GM10248 (cell line): ENCODE data around the gene MGLL.

Source experiments
- CTCF ChIA-PET: fragments of 300-600 bp; sonication (Branson Sonifier 250); formaldehyde crosslinking; extraction: SDS; loops from one replicate; lab custom pipeline; 2021; ENCODE audit warnings: antibody characterized with exemption; lab: Yijun Ruan, JAX
- POLR2A ChIA-PET: fragments of 350-650 bp; sonication (Branson Sonifier 250); formaldehyde crosslinking; extraction: SDS; loops from one replicate; lab custom pipeline; 2020; ENCODE audit warnings: antibody characterized with exemption; lab: Yijun Ruan, JAX
- DNase-seq: peaks from one replicate; pipeline ENCODE4 v3.0.0; 2012; ENCODE audit errors: extremely low spot score
- TF ChIP-seq, protein P1 (sequence below): IDR thresholded peaks from 2 replicates; pipeline ENCODE4 v1.5.1; 2012; ENCODE audit warnings: mild to moderate bottlenecking, low read depth; ENCODE audit errors: extremely low read depth, missing control alignments, control extremely low read depth

Gene MGLL

DNA sequence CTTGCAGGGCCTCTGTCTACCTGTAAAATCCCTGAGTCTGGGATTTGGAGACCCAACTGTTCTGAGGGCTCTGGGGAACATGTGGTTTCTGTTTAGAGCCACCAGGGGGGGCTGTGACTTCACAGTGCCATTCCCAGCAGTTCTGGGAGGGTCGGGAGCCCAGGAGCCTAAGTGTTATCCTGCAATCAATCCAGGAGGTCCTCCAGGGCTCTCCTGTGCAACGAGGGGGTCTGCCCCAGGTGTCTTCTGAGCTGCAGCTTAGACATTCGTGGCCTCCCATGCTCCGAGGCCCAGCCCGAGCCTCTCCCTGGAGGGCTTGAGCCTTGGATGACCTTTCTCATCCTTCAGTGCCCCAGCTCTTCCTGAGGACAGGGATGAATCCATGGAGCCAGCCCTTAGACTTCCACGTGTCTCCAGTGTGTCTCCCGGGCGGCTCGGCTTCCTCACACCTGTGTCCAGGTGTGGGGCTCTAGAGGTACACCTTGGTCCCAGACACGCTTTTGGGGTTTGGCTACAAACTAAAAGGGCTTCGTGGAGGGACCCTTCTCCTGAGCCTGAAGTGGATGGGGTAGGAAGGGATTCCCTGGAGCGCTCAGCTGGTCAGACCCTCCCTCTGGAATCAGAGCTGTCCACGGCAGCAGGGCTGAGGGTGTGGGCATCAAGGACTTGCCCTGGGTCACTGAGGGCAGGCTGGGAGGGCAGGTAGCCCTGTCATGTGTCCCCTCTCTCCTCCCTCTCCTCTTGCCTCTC, 169.9 kb downstream of the MGLL start:
- ChIA-PET POLR2A (no interaction called here), CTCF (interaction anchor here (0.9 to 3.1 kb wide), 20 partner anchors 9 to 381 kb away, joined by 3 to 21 read pairs (median 5); partner anchors contain the start of genes MCM2, PODXL2 and TPRA1)
- TF ChIP-seq, protein P1, sequence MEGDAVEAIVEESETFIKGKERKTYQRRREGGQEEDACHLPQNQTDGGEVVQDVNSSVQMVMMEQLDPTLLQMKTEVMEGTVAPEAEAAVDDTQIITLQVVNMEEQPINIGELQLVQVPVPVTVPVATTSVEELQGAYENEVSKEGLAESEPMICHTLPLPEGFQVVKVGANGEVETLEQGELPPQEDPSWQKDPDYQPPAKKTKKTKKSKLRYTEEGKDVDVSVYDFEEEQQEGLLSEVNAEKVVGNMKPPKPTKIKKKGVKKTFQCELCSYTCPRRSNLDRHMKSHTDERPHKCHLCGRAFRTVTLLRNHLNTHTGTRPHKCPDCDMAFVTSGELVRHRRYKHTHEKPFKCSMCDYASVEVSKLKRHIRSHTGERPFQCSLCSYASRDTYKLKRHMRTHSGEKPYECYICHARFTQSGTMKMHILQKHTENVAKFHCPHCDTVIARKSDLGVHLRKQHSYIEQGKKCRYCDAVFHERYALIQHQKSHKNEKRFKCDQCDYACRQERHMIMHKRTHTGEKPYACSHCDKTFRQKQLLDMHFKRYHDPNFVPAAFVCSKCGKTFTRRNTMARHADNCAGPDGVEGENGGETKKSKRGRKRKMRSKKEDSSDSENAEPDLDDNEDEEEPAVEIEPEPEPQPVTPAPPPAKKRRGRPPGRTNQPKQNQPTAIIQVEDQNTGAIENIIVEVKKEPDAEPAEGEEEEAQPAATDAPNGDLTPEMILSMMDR = peak; percentile 80
- DNase-seq = peak; percentile 77

DNA sequence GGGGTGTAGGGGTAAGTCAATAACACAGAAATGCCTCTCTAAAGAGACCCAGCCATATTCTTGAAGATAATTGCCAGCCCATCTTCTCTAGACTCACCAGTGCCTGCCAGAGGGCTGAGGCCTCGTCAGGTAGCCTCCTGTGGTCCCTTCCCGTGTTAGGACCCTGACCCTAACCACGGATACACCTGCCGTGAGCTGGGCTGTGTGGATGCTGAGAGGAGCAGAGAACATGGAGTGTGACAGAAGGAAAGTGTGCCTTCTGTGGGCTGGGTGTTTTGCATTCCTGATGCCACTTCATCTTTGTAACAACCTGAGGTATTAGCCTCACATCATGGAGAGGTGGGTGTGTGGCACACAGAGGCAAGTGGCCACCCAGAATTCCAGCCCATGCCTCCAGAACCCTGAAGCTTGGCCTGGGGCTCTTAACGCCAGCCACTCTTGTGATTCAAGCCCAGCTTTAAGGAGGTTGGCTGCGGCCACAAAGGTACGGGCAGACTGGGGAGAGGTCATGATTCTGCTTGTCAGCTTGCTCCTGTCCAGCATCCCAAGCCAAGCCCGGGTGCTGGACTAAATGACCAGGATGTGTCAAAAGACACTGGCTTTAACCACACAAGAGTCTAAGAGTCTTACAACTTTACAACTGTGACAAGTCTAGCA, 170.7 kb downstream of the MGLL start:
- ChIA-PET CTCF (interaction anchor here (0.7 to 3.1 kb wide), 23 partner anchors 8 to 382 kb away, joined by 3 to 21 read pairs (median 5); partner anchors contain the start of genes MCM2, PODXL2 and TPRA1), POLR2A (no interaction called here)
- DNase-seq = no peak
- TF ChIP-seq, protein P1 = no peak

DNA sequence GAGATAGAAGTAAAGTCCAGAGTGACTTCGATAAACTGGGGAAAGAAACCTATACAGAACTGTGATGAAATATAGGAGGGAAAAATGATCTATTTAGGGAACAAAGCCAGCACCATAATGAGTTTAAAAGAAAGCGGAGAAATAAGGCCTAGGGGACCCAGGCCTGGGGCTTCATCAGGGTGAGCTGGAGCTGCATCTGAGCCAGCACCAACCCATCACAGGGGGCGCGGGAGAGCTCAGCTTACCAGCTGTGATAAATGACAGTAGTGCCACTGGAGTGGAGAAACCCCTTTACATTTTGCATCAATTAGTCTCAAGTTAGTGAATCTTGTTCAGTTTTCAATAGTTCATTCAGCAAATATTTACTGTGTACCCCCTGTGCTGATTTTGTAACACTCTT, 172.1 kb downstream of the MGLL start:
- DNase-seq = no peak
- TF ChIP-seq, protein P1 = no peak
- ChIA-PET POLR2A (no interaction called here), CTCF (interaction anchor here (1.2 to 1.9 kb wide), 3 partner anchors 75 to 318 kb away, joined by 3 to 4 read pairs (median 4); no protein-coding TSS in a partner anchor)

DNA sequence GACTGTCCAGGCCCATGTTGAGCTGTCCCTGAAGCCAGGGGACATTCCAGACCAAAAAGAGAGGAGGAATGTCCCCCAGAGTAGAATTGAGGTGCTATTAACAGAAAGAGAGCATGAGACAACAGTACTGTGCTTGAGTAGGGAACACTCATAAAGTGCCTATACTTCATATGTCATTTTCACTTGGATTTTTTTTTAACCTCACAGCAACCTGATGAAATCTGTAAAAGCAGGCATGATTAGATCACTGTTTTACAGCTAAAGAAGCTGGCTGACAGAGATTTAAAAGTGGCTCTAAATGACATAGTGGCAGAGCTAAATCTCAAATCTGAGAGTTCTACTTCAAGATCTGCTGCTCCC, 174.5 kb downstream of the MGLL start:
- TF ChIP-seq, protein P1 = no peak
- no peak for DNase-seq
- ChIA-PET POLR2A (no interaction called here), CTCF (interaction anchor here (0.9 to 2.8 kb wide), 8 partner anchors 9 to 323 kb away, joined by 3 to 13 read pairs (median 4); no protein-coding TSS in a partner anchor)

DNA sequence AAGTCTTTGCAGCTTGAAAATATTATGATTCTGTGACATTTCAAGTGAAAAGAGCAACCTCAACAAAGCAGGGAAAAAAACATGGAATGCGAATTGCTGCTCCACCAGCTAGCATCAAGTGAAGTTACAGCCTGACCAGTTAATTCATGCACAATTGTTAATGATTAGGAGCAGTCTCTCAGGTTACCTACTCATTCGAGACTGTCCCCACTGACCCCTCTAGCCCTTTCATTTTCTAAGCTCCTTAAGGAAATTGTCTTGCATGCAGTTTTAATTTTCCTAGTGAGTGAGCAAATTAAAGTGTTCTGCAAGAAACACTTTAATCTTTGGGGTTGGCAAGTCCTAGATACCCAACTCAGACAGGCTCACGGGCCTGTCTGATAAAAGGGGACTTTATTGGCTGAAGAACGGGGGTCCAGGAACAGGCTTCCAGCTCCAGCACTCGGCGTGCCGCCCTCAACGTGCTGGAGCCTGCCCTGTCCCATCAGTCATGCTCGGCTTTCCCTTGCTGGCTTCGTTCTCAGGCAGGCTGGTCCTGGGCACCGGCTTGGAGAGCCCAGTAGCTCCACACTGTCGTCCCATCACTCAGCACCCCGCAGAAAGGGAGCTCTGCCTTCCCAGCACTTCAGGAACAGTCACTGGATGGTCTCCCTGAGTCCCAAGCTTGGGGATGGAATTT, 175.0 kb downstream of the MGLL start:
- ChIA-PET CTCF (interaction anchor here (0.9 to 3.3 kb wide), 10 partner anchors 8 to 324 kb away, joined by 3 to 13 read pairs (median 4); no protein-coding TSS in a partner anchor), POLR2A (no interaction called here)
- TF ChIP-seq, protein P1 = no peak
- no peak for DNase-seq

DNA sequence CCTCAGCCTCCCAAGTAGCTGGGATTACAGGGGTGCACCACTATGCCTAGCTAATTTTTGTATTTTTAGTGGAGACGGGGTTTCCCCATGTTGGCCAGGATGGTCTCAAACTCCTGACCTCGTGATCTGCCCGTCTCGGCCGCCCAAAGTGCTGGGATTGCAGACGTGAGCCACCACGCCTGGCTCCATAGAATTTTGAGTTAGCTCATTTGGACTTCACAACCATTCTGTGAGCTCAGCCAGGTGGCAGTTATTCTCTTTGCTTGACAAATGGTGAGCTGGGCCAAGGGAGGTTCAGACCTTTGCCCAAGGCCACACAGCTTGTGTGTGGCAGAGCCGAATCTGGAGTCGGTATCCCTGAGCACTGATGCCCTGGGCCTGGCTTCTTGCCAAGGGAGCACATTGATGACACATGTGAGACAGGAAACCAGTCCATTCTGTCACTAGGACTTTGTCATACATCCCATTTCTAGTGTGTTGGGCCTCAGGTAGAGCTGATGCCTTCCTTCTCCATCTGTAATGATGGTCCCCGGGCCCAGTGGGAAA, 175.7 kb downstream of the MGLL start:
- POLR2A ChIA-PET = no interaction called here
- TF ChIP-seq, protein P1 = no peak
- CTCF ChIA-PET = interaction anchor here (0.9 to 3.3 kb wide), 8 partner anchors 7 to 325 kb away, joined by 3 to 13 read pairs (median 4); no protein-coding TSS in a partner anchor
- DNase-seq = no peak
